Activated B cell treated with CpG ODN at 0.5 μM for 24 hours (primary cell): ENCODE measurements around the gene CYLC1. TPM values are rescaled to one million over a fixed set of nuclear protein-coding genes. Genes with fewer than 3 reads are reported as not detected.

Source experiments
- ATAC-seq: fragments of 200-7000 bp; cut with Tn5 transposase; one replicate; pipeline ENCODE4 v1.10.0; 2021; ENCODE audit warnings: low read depth, mild to moderate bottlenecking, moderate library complexity
- CTCF ChIA-PET: fragments of 350-600 bp; sonication (Branson Sonifier 250); formaldehyde crosslinking; loops from one replicate; lab custom pipeline; 2021; ENCODE audit warnings: antibody characterized with exemption; lab: Charles Lee
- POLR2A ChIA-PET: fragments of 350-600 bp; sonication (Branson Sonifier 250); formaldehyde crosslinking; loops from one replicate; lab custom pipeline; 2021; ENCODE audit warnings: antibody characterized with exemption; lab: Charles Lee
- DNase-seq: peaks from one replicate; pipeline ENCODE4 v3.0.0; 2022
- H3K27ac Mint-ChIP-seq: one replicate; pipeline ENCODE4 v1.8.0; 2020; ENCODE audit warnings: mixed read lengths
- H3K27me3 Mint-ChIP-seq: one replicate; pipeline ENCODE4 v1.8.0; 2021; ENCODE audit warnings: mixed read lengths
- H3K36me3 Mint-ChIP-seq: one replicate; pipeline ENCODE4 v1.8.0; 2021; ENCODE audit warnings: low read depth, mixed read lengths
- H3K4me1 Mint-ChIP-seq: one replicate; pipeline ENCODE4 v1.8.0; 2021; ENCODE audit warnings: mixed read lengths
- H3K4me3 Mint-ChIP-seq: one replicate; pipeline ENCODE4 v1.8.0; 2020; ENCODE audit warnings: mild to moderate bottlenecking, mixed read lengths
- H3K9me3 Mint-ChIP-seq: one replicate; pipeline ENCODE4 v1.8.0; 2020; ENCODE audit warnings: mixed read lengths
- intact Hi-C: fragments of 100-400 bp; cut with micrococcal nuclease; formaldehyde crosslinking; loops from one replicate; pipeline ENCODE4 v1.15.1; 2024
- total RNA-seq: library from RNA; stranded (reverse); gene quantifications from 2 replicates; pipeline ENCODE4 v1.2.3, GENCODE V29; 2022
- TF ChIP-seq, protein P1 (sequence below): fragments of 200-600 bp; IDR thresholded peaks from one replicate; pipeline ENCODE4 v1.8.0; 2022; ENCODE audit warnings: antibody characterized with exemption, mild to moderate bottlenecking

Gene CYLC1, protein sequence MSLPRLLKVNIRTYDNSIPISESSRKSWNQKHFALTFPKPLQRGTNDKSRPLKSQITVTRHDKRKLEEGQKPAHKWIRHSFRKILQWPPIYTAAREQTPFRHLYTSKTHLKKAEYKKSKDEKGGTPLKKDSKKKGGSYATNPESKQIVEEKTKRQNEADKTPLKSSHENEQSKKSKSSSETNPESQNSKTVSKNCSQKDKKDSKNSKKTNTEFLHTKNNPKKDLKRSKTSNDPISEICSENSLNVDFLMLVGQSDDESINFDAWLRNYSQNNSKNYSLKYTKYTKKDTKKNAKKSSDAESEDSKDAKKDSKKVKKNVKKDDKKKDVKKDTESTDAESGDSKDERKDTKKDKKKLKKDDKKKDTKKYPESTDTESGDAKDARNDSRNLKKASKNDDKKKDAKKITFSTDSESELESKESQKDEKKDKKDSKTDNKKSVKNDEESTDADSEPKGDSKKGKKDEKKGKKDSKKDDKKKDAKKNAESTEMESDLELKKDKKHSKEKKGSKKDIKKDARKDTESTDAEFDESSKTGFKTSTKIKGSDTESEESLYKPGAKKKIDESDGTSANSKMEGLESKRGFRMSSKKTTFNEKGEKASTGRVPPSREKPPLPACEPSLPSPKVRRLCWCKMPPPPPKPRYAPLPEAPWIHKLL
- total RNA-seq, result not detected in 2 replicates

DNA sequence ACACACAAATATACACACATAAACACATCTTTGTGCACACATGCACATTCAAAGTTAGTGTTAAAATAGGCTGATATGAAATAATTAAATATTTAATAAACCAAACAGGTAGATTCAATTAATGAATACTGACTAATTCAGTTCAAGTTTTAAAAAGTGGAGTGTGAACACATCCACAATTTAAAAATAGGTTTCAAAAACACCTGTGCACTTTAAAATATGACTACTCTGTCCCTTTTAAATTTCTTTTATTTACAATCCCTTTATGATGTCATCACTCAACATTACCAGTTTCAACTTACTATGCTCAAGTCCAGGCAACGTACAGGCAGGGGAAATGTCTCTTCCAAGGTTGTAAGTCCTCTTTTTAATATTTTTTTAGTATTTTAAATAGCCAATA is at the start of gene CYLC1:
CYLC1 (plus strand) TSS at position 301 of the 400 bp plus-strand sequence; CDS start at position 338, 37 bp downstream.
- DNase-seq, result no peak
- no peak for ATAC-seq
- ChIA-PET POLR2A (no interaction called here), CTCF (no interaction called here)
- Mint-ChIP-seq H3K4me3 (no peak within 1 kb of the TSS), H3K27me3 (no peaks in the 10 kb centered on the region), H3K4me1 (no peaks in the 10 kb centered on the region), H3K9me3 (peaks cover 3% of the 10 kb centered on the region), H3K36me3 (no peaks in the 10 kb centered on the region), H3K27ac (no peak within 1 kb of the TSS)
- TF ChIP-seq, protein P1, sequence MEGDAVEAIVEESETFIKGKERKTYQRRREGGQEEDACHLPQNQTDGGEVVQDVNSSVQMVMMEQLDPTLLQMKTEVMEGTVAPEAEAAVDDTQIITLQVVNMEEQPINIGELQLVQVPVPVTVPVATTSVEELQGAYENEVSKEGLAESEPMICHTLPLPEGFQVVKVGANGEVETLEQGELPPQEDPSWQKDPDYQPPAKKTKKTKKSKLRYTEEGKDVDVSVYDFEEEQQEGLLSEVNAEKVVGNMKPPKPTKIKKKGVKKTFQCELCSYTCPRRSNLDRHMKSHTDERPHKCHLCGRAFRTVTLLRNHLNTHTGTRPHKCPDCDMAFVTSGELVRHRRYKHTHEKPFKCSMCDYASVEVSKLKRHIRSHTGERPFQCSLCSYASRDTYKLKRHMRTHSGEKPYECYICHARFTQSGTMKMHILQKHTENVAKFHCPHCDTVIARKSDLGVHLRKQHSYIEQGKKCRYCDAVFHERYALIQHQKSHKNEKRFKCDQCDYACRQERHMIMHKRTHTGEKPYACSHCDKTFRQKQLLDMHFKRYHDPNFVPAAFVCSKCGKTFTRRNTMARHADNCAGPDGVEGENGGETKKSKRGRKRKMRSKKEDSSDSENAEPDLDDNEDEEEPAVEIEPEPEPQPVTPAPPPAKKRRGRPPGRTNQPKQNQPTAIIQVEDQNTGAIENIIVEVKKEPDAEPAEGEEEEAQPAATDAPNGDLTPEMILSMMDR, result no peak
- intact Hi-C loops, result no loop called here

DNA sequence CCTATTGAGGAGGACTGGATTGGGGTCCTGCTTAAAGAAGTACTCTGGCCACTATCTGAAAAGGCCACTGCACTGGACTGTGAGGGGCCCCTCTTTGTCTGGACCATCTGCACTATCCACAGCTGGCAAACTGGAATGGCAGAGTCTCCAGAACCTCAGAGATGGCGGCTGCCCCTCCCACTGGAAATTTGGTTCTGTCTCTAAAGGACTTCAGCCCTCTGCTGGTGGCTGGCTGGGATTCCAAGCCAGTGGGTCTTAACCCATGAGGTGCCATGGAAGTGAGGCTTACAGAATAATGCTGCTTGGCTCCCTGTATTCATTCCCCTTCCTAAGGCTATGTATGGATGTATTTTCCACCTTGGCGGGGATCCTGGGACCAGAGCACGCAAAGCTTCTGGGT is 41.6 kb upstream of the CYLC1 start:
- intact Hi-C loops, result no loop called here
- Mint-ChIP-seq H3K27ac (no peak overlapping the region), H3K36me3 (no peaks in the 10 kb centered on the region), H3K9me3 (peaks cover 5% of the 10 kb centered on the region), H3K4me1 (no peaks in the 10 kb centered on the region), H3K27me3 (no peaks in the 10 kb centered on the region), H3K4me3 (no peak overlapping the region)
- ATAC-seq (no peak), DNase-seq (no peak)
- POLR2A ChIA-PET, result no interaction called here
- TF ChIP-seq, protein P1, result no peak
- CTCF ChIA-PET, result no interaction called here

DNA sequence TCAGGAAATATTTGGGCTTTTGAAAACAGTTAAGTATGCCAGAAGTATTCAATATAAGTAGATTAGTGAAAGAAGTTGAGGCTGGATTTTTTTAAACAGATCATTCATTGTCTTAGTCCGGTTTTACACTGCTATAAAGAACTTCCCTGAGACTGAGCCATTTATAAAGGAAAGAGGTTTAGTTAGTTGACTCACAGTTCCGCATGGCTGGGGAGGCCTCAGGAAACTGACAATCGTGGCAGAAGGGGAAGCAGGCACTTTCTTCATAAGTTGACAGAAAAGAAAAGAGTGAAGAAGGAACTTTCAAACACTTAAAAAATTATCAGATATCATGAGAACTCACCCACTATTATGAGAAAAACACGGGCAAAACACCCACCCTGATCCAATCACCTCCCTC is 31.1 kb upstream of the CYLC1 start:
- no peaks in the 10 kb centered on the region for H3K9me3 Mint-ChIP-seq
- DNase-seq (no peak), ATAC-seq (no peak)
- H3K4me3 Mint-ChIP-seq, result no peak overlapping the region
- TF ChIP-seq, protein P1, result no peak
- ChIA-PET CTCF (no interaction called here), POLR2A (no interaction called here)
- no peak overlapping the region for H3K27ac Mint-ChIP-seq
- H3K27me3 Mint-ChIP-seq, result no peaks in the 10 kb centered on the region
- H3K4me1 Mint-ChIP-seq, result no peaks in the 10 kb centered on the region
- intact Hi-C loops, result no loop called here
- H3K36me3 Mint-ChIP-seq, result no peaks in the 10 kb centered on the region

DNA sequence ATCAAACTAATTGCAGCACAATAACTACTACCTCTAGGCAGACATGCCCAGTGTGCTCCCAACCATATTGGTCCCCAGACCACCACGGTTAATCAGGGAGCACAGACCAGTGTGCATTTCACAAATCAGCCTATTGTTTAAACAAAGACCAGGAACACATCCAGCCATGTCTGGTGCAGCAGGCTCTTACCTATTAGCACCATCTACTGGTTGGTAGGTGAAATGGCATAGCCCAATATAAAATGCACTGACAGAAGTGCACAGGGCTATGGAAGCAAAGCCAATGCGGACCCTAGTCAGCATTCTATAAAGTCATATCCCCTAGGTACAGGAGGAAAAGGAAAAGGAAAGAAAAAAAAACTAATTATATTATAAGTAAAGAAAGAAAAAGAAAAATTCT is 15.5 kb upstream of the CYLC1 start:
- DNase-seq, result no peak
- TF ChIP-seq, protein P1, result no peak
- no peaks in the 10 kb centered on the region for H3K36me3 Mint-ChIP-seq
- no peaks in the 10 kb centered on the region for H3K27me3 Mint-ChIP-seq
- intact Hi-C loops, result loop anchor here (5.0 kb wide), 2 partner anchors 378 to 1628 kb away; no protein-coding TSS in a partner anchor
- H3K4me3 Mint-ChIP-seq, result no peak overlapping the region
- H3K4me1 Mint-ChIP-seq, result no peaks in the 10 kb centered on the region
- CTCF ChIA-PET, result no interaction called here
- H3K9me3 Mint-ChIP-seq, result no peaks in the 10 kb centered on the region
- H3K27ac Mint-ChIP-seq, result no peak overlapping the region
- POLR2A ChIA-PET, result no interaction called here
- ATAC-seq, result no peak

DNA sequence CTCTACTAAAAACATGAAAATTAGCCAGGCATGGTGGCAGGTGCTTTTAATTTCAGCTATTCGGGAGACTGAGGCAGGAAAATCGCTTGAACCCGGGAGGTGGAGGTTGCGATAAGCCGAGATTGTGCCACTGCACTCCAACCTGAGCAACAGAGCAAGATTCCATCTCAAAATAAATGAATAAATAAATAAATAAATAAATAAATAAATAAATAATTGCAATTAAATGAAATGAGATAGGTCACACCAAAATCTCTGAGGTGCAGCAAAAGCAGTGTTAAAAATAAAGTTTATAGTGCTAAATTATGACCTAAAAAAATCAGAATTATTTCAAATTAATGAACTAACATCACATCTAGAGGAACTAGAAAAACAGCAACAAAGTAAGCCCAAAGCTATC is 13.6 kb upstream of the CYLC1 start:
- intact Hi-C loops, result loop anchor here (5.0 kb wide), 2 partner anchors 380 to 1630 kb away; no protein-coding TSS in a partner anchor
- H3K36me3 Mint-ChIP-seq, result no peaks in the 10 kb centered on the region
- DNase-seq, result no peak
- POLR2A ChIA-PET, result no interaction called here
- CTCF ChIA-PET, result no interaction called here
- no peaks in the 10 kb centered on the region for H3K4me1 Mint-ChIP-seq
- H3K27ac Mint-ChIP-seq, result no peak overlapping the region
- no peaks in the 10 kb centered on the region for H3K27me3 Mint-ChIP-seq
- H3K9me3 Mint-ChIP-seq, result no peaks in the 10 kb centered on the region
- ATAC-seq, result no peak
- H3K4me3 Mint-ChIP-seq, result no peak overlapping the region
- TF ChIP-seq, protein P1, result no peak
